ENCODE data around the gene ADAT3.
"Not testable (repeated sequence)": the region's sequence is repeated elsewhere in the genome, so short reads cannot be mapped to it uniquely, and the experiment has no call there.

The ADAT3 gene

GRCh38 chr19:1873524-1874473 lies 31.4 kb upstream of the ADAT3 start:
- Mint-ChIP-seq H3K27ac (peak overlapping the region; percentile 75), H3K4me1 (peaks cover 15% of the 10 kb centered on the region), H3K36me3 (peaks cover 3% of the 10 kb centered on the region), H3K9me3 (no peaks in the 10 kb centered on the region), H3K27me3 (no peaks in the 10 kb centered on the region), H3K4me3 (peak overlapping the region; percentile 99)
- no peak for DNase-seq (ENCODE audit: low spot score in 2 of 2)
- no peak for ATAC-seq (ENCODE audit: low read depth)

DNA sequence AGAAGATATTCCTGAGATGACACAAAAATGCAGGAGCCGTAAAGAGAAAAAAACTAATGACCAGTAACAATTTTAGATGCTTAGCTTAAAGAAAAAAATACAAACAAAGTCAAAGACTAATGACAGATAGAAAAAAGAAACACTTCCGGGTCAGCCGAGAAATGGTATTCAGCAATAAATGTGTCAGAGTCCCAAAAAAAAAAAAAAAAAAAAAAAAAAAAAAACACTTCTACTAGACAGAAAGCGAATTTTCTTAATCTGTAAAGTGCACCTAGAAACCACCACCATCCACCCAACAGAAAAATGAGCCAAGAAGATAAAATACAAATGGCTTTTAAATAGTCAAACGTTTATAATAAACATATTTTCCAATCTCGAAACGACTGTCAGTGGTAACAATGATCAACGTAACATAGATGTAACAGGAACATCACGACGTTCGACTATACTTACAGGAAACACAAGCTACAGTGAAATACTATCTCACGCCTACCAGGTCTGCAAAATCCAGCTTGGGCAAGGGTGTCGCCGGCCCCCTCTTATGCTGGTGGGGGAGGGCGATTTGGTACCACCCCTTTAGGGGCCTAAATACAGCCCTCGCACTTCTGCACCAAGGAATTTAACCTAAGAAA lies 30.5 kb upstream of the ADAT3 start:
- Mint-ChIP-seq H3K27me3 (no peaks in the 10 kb centered on the region), H3K4me3 (peak overlapping the region; percentile 99), H3K27ac (peak overlapping the region; percentile 95), H3K9me3 (no peaks in the 10 kb centered on the region), H3K36me3 (peaks cover 3% of the 10 kb centered on the region), H3K4me1 (peaks cover 15% of the 10 kb centered on the region)
- no peak for DNase-seq (ENCODE audit: low spot score in 2 of 2)
- ATAC-seq (ENCODE audit: low read depth): no peak

DNA sequence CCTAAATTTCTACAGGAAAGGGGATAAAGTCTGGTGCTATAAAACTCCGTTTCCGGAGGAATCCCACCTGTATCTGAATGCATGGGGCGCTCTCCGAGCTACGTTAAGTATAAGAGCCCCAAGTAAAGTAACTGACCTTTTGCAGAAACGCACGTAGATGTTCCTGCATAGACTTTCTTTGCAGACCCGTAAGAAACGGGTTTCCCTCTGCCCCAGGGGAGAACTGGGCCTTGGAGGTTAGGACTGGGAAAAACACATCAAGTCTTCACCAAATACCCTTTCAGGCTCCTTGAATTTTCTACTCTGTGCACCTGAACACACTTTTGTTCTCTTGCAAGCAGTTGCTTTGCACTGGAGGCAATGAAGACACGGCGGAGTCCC lies 29.9 kb upstream of the ADAT3 start:
- not testable (repeated sequence) for H3K9me3 Mint-ChIP-seq; ATAC-seq (ENCODE audit: low read depth); H3K36me3 Mint-ChIP-seq; DNase-seq (ENCODE audit: low spot score in 2 of 2); H3K27me3 Mint-ChIP-seq
- H3K4me1 Mint-ChIP-seq: peaks cover 15% of the 10 kb centered on the region
- peak overlapping the region; percentile 95 for H3K27ac Mint-ChIP-seq
- H3K4me3 Mint-ChIP-seq: peak overlapping the region; percentile 99

DNA sequence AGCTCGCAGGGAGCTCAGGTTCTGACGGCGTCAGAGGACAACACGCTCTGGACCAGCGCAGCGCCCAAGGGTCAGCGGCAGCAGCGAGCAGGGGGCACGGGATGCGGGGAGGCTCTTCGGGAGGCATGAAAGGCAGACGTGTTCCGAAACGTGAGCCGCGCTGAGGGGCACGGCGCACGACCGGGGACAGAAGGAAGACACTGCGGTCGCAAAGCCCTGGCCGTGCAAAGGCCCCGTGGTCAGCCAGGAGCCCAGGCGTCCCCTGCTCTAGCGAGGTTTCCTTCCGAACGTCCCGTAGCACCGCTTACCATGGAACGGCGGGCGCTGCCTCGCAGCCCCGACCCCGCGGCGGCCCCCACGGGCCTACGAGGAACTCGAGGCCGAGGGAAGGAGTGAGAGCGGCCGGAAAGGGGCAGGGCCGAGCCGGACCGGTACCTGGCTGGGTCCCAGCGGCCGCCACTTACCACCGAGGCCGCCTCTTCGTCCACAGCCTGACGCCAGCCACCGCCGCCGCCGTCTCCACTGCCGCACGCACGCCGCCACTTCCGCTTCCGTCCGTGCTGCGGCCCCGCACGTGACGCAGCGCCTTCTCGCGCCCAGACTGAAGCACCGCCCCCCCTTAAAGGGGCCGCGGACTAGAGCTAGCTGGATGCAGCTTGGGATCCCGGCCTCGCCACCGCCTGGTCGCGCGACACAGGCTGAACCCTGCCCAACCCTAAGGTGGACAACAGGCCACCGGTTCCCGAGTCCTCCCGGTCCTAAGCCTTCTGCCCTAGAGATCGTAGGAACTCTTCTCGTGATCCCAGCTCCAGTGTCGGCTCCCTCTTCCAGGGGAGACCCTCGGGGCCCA lies 29.3 kb upstream of the ADAT3 start:
- Mint-ChIP-seq H3K36me3 (peaks cover 3% of the 10 kb centered on the region), H3K9me3 (no peaks in the 10 kb centered on the region), H3K27ac (peak overlapping the region; percentile 95), H3K27me3 (no peaks in the 10 kb centered on the region), H3K4me3 (peak overlapping the region; percentile 99), H3K4me1 (peaks cover 13% of the 10 kb centered on the region)
- peak; percentile 98 for ATAC-seq (ENCODE audit: low read depth)
- peak; percentile 76 to 77 for DNase-seq (ENCODE audit: low spot score in 2 of 2)

GRCh38 chr19:1876496-1877279 lies 28.5 kb upstream of the ADAT3 start:
- H3K27ac Mint-ChIP-seq: peak overlapping the region; percentile 95
- DNase-seq (ENCODE audit: low spot score in 2 of 2); H3K9me3 Mint-ChIP-seq; H3K27me3 Mint-ChIP-seq; H3K36me3 Mint-ChIP-seq: not testable (repeated sequence)
- H3K4me3 Mint-ChIP-seq: peak overlapping the region; percentile 99
- ATAC-seq (ENCODE audit: low read depth): peak; percentile 2
- peaks cover 13% of the 10 kb centered on the region for H3K4me1 Mint-ChIP-seq

DNA sequence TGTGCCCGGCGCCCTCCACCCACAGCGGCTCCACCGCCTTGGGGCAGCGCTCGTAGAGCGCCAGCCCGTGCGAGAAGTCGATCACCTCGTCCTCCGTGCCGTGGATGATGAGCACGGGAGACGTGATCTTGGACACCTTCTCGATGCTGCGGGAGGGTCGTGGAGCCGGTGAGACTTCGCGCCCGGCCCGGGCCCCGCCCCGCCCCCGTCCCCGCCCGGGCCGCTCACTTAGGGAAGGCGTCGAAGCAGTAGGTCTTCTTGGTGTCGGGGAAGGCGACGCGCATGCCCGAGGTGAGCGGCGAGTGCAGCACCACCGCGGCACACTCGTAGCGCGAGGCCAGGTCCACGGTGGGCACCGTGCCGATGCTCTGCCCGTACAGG lies 27.9 kb upstream of the ADAT3 start:
- H3K36me3 Mint-ChIP-seq; H3K27me3 Mint-ChIP-seq; H3K4me3 Mint-ChIP-seq; H3K27ac Mint-ChIP-seq; H3K9me3 Mint-ChIP-seq; ATAC-seq (ENCODE audit: low read depth); DNase-seq (ENCODE audit: low spot score in 2 of 2): not testable (repeated sequence)
- H3K4me1 Mint-ChIP-seq: peaks cover 16% of the 10 kb centered on the region

DNA sequence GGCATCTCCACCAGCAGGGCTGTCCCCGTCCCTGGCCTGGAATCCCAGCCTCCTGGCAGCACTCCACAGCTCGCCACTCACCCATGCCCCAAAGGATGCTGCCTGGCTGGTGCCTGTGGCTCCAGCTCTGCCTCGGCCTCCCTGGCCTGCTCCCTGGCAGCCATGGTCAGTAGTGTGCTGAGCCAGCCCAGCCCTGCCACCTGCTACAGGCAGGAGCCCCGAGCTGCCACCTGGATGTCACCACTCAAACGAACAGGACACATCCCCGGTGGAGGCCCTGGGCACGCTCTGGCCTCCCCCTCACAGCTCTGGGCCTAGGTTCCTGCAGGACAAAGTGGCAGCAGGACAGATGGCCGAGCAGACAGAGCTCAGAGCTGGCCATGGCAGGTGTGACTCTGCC lies 26.6 kb upstream of the ADAT3 start:
- DNase-seq (ENCODE audit: low spot score in 2 of 2); H3K27me3 Mint-ChIP-seq; ATAC-seq (ENCODE audit: low read depth); H3K27ac Mint-ChIP-seq; H3K36me3 Mint-ChIP-seq; H3K9me3 Mint-ChIP-seq: not testable (repeated sequence)
- peaks cover 27% of the 10 kb centered on the region for H3K4me1 Mint-ChIP-seq
- peak overlapping the region; percentile 17 for H3K4me3 Mint-ChIP-seq

DNA sequence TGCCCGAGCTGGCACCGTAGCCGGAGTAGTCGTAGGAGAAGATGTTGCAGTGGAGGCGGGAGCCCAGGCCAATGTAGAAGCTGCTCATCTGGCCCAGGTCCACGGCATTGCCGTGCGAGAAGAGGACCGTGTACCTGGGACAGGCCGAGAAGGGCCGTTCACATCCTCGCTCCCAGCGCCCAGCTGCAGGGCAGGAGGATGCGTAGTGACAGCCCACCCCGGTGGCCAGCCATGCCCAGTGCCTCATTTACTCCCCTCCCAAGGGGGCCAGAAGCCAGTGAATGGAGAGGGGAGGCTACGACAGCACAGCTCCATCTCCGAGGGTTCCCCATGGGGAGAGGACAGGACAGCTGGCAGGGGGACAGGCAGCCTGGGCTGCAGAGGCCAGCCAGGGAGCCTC lies 25.2 kb upstream of the ADAT3 start:
- not testable (repeated sequence) for ATAC-seq (ENCODE audit: low read depth); H3K27ac Mint-ChIP-seq

DNA sequence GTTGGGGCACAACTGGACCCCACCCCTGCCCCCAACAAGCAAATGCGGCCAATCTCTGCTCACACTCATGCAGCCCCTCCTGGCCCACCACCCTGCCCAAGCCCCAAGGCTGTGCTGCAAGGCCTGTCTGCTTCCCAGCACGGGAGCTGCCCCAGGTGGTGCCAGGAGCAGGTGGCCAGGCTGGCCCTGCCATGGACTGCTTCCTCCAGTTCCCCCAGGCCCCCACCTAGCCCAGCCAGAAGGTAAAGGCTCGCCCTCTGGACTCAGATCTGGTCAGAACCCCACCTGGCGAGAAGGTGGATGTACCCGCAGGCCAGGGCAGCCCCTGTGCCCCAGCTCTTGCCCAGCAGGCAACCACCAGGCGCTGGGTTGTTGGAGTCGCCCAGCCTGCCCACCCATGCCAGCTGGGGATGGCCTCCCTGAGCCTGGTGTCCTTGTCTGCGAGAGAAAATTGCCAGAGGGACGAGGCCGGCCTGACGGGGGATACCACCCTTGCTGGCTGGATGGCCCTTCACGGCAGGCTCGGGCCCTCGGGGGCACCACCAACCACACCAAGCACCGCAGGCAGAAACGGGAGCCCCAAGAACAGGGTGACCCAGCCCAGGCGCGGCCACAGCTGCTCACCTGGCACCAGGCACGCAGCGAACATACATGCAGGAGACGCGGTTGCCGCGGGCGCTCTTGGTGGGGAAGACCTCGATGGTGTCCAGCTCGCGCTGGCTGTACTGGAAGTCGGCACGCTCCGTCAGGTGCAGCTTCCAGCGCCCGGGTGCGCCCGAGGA lies 24.4 kb upstream of the ADAT3 start:
- Mint-ChIP-seq H3K27me3 (no peaks in the 10 kb centered on the region), H3K4me1 (peaks cover 32% of the 10 kb centered on the region), H3K4me3 (no peak overlapping the region), H3K36me3 (peaks cover 3% of the 10 kb centered on the region), H3K27ac (no peak overlapping the region), H3K9me3 (no peaks in the 10 kb centered on the region)
- DNase-seq (ENCODE audit: low spot score in 2 of 2) (no peak), ATAC-seq (ENCODE audit: low read depth) (no peak)

More for the DNA sequence above, 25.2 kb upstream of the ADAT3 start:
- not testable (repeated sequence) for DNase-seq (ENCODE audit: low spot score in 2 of 2); H3K27me3 Mint-ChIP-seq; H3K4me3 Mint-ChIP-seq; H3K36me3 Mint-ChIP-seq; H3K9me3 Mint-ChIP-seq
- peaks cover 32% of the 10 kb centered on the region for H3K4me1 Mint-ChIP-seq

DNA sequence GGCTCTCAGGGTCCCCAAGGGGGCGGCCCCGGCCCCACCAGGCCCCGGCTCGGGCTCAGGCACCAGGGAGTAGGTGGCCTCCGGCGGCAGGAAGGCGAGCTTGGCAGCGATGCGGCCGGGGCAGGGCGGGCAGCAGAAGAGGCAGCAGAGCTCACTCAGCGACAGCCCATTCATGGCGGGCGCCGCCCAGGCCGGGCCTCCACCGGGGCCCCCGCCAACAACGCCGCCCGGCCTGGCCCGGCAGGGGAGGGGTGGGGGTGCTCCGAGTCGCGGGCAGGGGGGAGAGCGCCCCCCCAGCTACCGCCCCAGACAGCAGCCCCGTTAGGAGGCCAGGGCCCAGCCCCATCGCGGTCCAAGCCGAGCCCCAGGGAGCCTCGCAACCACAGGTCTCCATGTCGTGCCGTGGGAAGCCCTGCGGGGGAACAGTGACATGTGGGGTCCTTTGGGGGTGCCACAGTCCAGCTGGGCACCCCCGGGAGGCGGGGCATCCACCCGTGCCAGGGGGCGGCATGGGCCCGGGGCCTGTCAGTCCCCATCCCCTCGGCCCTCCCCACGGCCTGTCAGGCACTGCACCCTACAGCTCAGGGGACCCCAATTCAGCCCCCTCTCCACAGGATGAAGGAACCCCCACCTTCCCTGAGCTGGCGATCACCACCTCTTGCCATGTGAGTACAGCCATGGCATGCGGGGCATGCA lies 23.7 kb upstream of the ADAT3 start:
- H3K4me1 Mint-ChIP-seq: peaks cover 30% of the 10 kb centered on the region
- H3K9me3 Mint-ChIP-seq; H3K36me3 Mint-ChIP-seq; DNase-seq (ENCODE audit: low spot score in 2 of 2); ATAC-seq (ENCODE audit: low read depth); H3K4me3 Mint-ChIP-seq; H3K27me3 Mint-ChIP-seq: not testable (repeated sequence)
- H3K27ac Mint-ChIP-seq: peak overlapping the region; percentile 73

DNA sequence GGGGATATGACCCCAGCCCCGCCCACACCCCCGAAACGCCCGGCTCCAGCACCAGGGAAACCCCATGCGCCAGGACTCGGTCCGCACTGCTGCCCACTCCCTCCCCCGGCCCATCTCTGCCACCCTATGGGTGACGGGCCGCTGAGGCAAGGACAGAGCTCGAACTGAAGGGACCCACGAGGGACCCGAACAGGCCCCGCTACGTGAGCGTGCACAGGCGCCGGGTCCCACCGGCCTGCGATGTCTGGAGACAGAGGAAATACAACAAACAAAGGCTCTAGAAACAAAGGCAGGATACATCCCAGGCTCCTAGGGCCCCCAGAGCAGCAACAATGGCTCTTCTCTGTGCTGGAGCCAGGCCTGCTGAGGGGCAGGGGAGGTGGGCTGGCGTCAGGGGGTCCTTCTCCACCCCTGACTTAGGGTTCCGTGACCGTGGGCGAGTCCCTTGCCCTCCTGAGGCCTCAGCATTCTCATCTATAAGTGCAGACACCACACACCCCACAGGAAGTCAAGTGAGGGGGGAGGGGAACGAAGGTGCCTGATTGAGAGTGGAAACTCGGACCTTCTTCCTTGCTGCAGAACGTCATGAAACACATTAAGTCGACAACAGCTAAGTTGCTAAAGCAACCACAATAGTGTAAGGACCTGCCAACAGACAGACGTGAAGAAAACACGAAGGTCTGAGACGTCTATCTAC lies 23.0 kb upstream of the ADAT3 start:
- no peaks in the 10 kb centered on the region for H3K9me3 Mint-ChIP-seq
- no peaks in the 10 kb centered on the region for H3K27me3 Mint-ChIP-seq
- H3K4me1 Mint-ChIP-seq: peaks cover 29% of the 10 kb centered on the region
- H3K4me3 Mint-ChIP-seq: peak overlapping the region; percentile 99
- DNase-seq (ENCODE audit: low spot score in 2 of 2) (no peak), ATAC-seq (ENCODE audit: low read depth) (peak; percentile 12)
- H3K36me3 Mint-ChIP-seq: peaks cover 3% of the 10 kb centered on the region
- peak overlapping the region; percentile 73 for H3K27ac Mint-ChIP-seq

Measured in memory B cell (primary cell).